ENCODE results near the gene FOXD2.

GRCh38 chr1:47420547-47420946, 17.3 kb upstream of the FOXD2 start:
- TF ChIP-seq, protein P1, sequence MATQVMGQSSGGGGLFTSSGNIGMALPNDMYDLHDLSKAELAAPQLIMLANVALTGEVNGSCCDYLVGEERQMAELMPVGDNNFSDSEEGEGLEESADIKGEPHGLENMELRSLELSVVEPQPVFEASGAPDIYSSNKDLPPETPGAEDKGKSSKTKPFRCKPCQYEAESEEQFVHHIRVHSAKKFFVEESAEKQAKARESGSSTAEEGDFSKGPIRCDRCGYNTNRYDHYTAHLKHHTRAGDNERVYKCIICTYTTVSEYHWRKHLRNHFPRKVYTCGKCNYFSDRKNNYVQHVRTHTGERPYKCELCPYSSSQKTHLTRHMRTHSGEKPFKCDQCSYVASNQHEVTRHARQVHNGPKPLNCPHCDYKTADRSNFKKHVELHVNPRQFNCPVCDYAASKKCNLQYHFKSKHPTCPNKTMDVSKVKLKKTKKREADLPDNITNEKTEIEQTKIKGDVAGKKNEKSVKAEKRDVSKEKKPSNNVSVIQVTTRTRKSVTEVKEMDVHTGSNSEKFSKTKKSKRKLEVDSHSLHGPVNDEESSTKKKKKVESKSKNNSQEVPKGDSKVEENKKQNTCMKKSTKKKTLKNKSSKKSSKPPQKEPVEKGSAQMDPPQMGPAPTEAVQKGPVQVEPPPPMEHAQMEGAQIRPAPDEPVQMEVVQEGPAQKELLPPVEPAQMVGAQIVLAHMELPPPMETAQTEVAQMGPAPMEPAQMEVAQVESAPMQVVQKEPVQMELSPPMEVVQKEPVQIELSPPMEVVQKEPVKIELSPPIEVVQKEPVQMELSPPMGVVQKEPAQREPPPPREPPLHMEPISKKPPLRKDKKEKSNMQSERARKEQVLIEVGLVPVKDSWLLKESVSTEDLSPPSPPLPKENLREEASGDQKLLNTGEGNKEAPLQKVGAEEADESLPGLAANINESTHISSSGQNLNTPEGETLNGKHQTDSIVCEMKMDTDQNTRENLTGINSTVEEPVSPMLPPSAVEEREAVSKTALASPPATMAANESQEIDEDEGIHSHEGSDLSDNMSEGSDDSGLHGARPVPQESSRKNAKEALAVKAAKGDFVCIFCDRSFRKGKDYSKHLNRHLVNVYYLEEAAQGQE (IDR thresholded peaks at IDR 0.05; ENCODE audit: low read depth, low read length) = no peak
- TF ChIP-seq POLR2AphosphoS5 (IDR thresholded peaks at IDR 0.05; ENCODE audit: low read depth, low read length) = no peak
- TF ChIP-seq, protein P2, sequence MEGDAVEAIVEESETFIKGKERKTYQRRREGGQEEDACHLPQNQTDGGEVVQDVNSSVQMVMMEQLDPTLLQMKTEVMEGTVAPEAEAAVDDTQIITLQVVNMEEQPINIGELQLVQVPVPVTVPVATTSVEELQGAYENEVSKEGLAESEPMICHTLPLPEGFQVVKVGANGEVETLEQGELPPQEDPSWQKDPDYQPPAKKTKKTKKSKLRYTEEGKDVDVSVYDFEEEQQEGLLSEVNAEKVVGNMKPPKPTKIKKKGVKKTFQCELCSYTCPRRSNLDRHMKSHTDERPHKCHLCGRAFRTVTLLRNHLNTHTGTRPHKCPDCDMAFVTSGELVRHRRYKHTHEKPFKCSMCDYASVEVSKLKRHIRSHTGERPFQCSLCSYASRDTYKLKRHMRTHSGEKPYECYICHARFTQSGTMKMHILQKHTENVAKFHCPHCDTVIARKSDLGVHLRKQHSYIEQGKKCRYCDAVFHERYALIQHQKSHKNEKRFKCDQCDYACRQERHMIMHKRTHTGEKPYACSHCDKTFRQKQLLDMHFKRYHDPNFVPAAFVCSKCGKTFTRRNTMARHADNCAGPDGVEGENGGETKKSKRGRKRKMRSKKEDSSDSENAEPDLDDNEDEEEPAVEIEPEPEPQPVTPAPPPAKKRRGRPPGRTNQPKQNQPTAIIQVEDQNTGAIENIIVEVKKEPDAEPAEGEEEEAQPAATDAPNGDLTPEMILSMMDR (IDR thresholded peaks at IDR 0.05) = no peak
- TF ChIP-seq EP300 (IDR thresholded peaks at IDR 0.05; ENCODE audit: borderline replicate concordance in 1 of 2, low read depth in 1 of 2, low read length in 1 of 2) = no peak
- TF ChIP-seq, protein P3, sequence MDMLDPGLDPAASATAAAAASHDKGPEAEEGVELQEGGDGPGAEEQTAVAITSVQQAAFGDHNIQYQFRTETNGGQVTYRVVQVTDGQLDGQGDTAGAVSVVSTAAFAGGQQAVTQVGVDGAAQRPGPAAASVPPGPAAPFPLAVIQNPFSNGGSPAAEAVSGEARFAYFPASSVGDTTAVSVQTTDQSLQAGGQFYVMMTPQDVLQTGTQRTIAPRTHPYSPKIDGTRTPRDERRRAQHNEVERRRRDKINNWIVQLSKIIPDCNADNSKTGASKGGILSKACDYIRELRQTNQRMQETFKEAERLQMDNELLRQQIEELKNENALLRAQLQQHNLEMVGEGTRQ (IDR thresholded peaks at IDR 0.05; ENCODE audit: borderline replicate concordance, low read depth, low read length) = no peak
- TF ChIP-seq PBX3 (IDR thresholded peaks at IDR 0.05) = no peak
- no peak for TF ChIP-seq YY1 (IDR thresholded peaks at IDR 0.05; ENCODE audit: low read depth)
- TF ChIP-seq MAX (IDR thresholded peaks at IDR 0.05; ENCODE audit: low read depth) = no peak
- TF ChIP-seq TCF12 (IDR thresholded peaks at IDR 0.05) = no peak
- TF ChIP-seq, protein P4, sequence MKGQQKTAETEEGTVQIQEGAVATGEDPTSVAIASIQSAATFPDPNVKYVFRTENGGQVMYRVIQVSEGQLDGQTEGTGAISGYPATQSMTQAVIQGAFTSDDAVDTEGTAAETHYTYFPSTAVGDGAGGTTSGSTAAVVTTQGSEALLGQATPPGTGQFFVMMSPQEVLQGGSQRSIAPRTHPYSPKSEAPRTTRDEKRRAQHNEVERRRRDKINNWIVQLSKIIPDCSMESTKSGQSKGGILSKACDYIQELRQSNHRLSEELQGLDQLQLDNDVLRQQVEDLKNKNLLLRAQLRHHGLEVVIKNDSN (IDR thresholded peaks at IDR 0.05; ENCODE audit: borderline replicate concordance, low read depth) = no peak
- TF ChIP-seq SMC3 (IDR thresholded peaks at IDR 0.05; ENCODE audit: low read depth, low read length) = no peak
